Measurements from ENCODE around the gene TIMM17A. TPM values are rescaled to one million over a fixed set of nuclear protein-coding genes. Genes with fewer than 3 reads are reported as not detected.

The TIMM17A gene
- total and polyA plus RNA-seq, 9 donors, result 19.9 to 38.1 (median 29.7) TPM

DNA sequence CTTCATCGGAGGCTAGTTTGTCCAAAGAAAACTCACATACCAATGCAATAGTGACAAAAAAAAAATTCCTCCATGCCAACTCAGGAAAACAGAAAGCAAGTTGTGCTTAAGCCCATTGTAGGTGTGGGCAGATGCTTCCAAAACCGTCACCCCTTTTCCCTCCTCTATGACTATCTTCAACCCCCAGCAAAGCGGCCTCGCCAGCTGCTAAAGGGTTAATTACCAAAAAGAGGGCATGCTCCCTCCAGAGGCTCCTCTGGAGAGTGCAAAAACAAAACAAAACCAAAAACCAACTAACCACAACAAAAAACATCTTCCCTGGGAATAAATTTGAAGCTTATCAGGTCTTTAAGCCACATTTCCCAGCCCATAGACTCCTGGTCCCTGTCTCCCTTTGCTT, 10.1 kb upstream of the TIMM17A start:
- DNase-seq, result no peak
- WGBS, 3 donors, result 8 to 13% (median 11%) methylated on average over 4 of the region's 4 CpGs
- H3K4me3 ChIP-seq, result peak overlapping the region; percentile 75
- H3K27ac ChIP-seq, result peak overlapping the region; percentile 29 to 55
- H3K36me3 ChIP-seq, result no peaks in the 10 kb centered on the region
- intact Hi-C loops (cut with DNase I), result loop anchor here in 1 of 4 donors (5.0 kb wide), 1 partner anchor 48 kb away; no protein-coding TSS in a partner anchor
- H3K27me3 ChIP-seq, result no peaks in the 10 kb centered on the region
- H3K4me1 ChIP-seq (ENCODE audit: insufficient read depth), result peaks cover 13% of the 10 kb centered on the region
- TF ChIP-seq POLR2A (IDR thresholded peaks at IDR 0.05), result no peak
- TF ChIP-seq, protein P1, sequence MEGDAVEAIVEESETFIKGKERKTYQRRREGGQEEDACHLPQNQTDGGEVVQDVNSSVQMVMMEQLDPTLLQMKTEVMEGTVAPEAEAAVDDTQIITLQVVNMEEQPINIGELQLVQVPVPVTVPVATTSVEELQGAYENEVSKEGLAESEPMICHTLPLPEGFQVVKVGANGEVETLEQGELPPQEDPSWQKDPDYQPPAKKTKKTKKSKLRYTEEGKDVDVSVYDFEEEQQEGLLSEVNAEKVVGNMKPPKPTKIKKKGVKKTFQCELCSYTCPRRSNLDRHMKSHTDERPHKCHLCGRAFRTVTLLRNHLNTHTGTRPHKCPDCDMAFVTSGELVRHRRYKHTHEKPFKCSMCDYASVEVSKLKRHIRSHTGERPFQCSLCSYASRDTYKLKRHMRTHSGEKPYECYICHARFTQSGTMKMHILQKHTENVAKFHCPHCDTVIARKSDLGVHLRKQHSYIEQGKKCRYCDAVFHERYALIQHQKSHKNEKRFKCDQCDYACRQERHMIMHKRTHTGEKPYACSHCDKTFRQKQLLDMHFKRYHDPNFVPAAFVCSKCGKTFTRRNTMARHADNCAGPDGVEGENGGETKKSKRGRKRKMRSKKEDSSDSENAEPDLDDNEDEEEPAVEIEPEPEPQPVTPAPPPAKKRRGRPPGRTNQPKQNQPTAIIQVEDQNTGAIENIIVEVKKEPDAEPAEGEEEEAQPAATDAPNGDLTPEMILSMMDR (IDR thresholded peaks at IDR 0.05), result peak in 2 of 3 donors; percentile 31 to 38
- no peaks in the 10 kb centered on the region for H3K9me3 ChIP-seq

DNA sequence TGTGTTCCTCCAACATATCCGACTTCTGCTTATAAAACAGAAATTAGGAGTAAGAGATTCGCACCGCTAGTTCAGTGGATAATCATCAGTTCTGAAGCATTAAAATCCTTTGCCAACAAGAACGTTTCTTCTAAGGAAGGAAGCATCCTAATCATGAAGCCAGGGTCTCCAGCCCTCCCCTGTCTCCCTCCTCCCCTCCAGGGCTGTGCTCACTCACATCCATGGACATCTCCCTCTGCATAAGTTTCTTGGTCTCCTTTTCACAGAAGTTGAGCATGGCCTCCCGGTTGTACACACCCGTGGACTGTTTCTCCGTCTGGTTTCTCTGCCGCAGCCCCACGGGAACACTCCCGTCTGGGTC, 9.5 kb upstream of the TIMM17A start:
- Histone ChIP-seq H3K9me3 (no peaks in the 10 kb centered on the region), H3K4me1 (ENCODE audit: insufficient read depth) (peaks cover 15% of the 10 kb centered on the region), H3K27me3 (no peaks in the 10 kb centered on the region), H3K4me3 (peak overlapping the region; percentile 75), H3K27ac (peak overlapping the region; percentile 55 to 89), H3K36me3 (no peaks in the 10 kb centered on the region)
- intact Hi-C loops (cut with DNase I), result loop anchor here in 1 of 4 donors (5.0 kb wide), 1 partner anchor 49 kb away; no protein-coding TSS in a partner anchor
- 1 to 5% (median 2%) methylated on average over 10 of the region's 10 CpGs for WGBS, 3 donors
- no peak for DNase-seq
- TF ChIP-seq, protein P1 (IDR thresholded peaks at IDR 0.05), result no peak
- no peak for TF ChIP-seq POLR2A (IDR thresholded peaks at IDR 0.05)
- TF ChIP-seq EP300 (IDR thresholded peaks at IDR 0.05), result no peak

DNA sequence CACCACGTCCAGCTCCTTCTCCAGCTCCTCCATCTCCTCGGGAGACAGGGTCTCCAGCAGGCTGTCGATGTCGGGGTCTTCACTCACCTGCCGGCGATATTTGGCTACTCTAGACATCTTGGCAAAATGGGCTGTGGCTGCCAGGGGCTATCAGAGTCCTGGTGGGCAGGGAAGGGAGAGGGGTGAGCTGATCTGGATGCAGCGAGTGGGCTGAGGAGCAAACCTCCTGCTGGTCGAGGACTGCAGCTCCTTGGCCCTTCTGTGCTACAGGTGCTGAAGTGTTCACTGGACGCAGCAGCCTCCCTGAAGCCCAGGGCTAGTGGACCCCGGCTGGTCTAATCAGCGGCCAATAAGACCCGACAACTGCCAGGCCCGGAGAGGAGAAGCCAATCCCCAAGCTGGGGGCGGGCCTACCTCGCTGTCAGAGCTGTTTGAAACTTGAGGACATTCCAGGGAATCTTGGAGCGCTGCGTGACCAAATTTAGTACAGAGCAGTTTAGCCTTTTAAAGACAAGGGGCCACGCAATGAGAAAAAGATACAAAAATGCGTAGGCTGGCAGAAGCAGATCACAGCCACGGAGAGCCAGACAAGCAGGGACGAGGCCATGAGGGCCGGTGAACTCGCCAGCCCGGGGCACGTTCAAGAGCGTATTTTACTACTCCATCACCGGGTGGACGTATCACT, 8.9 kb upstream of the TIMM17A start, which contains the start of gene LMOD1:
Gene LMOD1, minus strand, starts transcription at position 325 of the 685 bp plus-strand sequence. Its CDS starts 208 bp downstream, at position 117.
- DNase-seq, result peak; percentile 89 to 95 (median 93)
- 0 to 2% (median 1%) methylated on average over 28 of the region's 28 CpGs for WGBS, 3 donors

GRCh38 chr1:201947697-201948008, 7.7 kb upstream of the TIMM17A start:
- no peak overlapping the region for H3K4me3 ChIP-seq
- H3K9me3 ChIP-seq, result no peaks in the 10 kb centered on the region
- peak overlapping the region in 1 of 2 donors; percentile 89 for H3K27ac ChIP-seq
- intact Hi-C loops (cut with DNase I), result loop anchor here in 1 of 4 donors (5.0 kb wide), 1 partner anchor 50 kb away; no protein-coding TSS in a partner anchor
- peaks cover 11% of the 10 kb centered on the region for H3K4me1 ChIP-seq (ENCODE audit: insufficient read depth)
- DNase-seq, result no peak
- TF ChIP-seq POLR2A (IDR thresholded peaks at IDR 0.05), result no peak
- TF ChIP-seq EP300 (IDR thresholded peaks at IDR 0.05), result no peak
- TF ChIP-seq, protein P1 (IDR thresholded peaks at IDR 0.05), result no peak
- H3K27me3 ChIP-seq, result no peaks in the 10 kb centered on the region
- H3K36me3 ChIP-seq, result no peaks in the 10 kb centered on the region
- WGBS, 3 donors, result 42 to 56% (median 56%) methylated on average over 3 of the region's 3 CpGs

More for the DNA sequence above, 8.9 kb upstream of the TIMM17A start, which contains the start of gene LMOD1:
- Histone ChIP-seq H3K4me3 (peak within 1 kb of the TSS; percentile 75), H3K9me3 (no peaks in the 10 kb centered on the region), H3K36me3 (no peaks in the 10 kb centered on the region), H3K4me1 (ENCODE audit: insufficient read depth) (peaks cover 15% of the 10 kb centered on the region), H3K27me3 (no peaks in the 10 kb centered on the region), H3K27ac (peak within 1 kb of the TSS; percentile 73 to 89)
- intact Hi-C loops (cut with DNase I), result loop anchor here in 1 of 4 donors (5.0 kb wide), 1 partner anchor 49 kb away; no protein-coding TSS in a partner anchor
- TF ChIP-seq, protein P1 (IDR thresholded peaks at IDR 0.05), result peak in 1 of 3 donors; percentile 13
- TF ChIP-seq POLR2A (IDR thresholded peaks at IDR 0.05) (peak; percentile 83), EP300 (IDR thresholded peaks at IDR 0.05) (peak; percentile 36)

Measured in ovary (tissue), 9 donors.